Aorta (tissue), 5 donors: Measurements from ENCODE around the gene UBTD1. TPM values are rescaled to one million over a fixed set of nuclear protein-coding genes. Genes with fewer than 3 reads are reported as not detected.
"Not testable (repeated sequence)": the region's sequence is repeated elsewhere in the genome, so short reads cannot be mapped to it uniquely, and the experiment has no call there.

ENCODE experiments used
- ATAC-seq: fragments of 200-7000 bp; cut with Tn5 transposase; one replicate; pipeline ENCODE4 v1.9.1; 2022; ENCODE audit warnings: moderate library complexity; ENCODE audit not compliant: low FRiP score
- DNase-seq, 2 donors: peaks; one replicate each; pipeline ENCODE4 v3.0.0-alpha.2; 2020
- H3K27ac ChIP-seq, 2 donors: one replicate each; pipeline ENCODE4 v1.5.1; 2013; ENCODE audit warnings: low read length in 2 of 2, mild to moderate bottlenecking in 2 of 2, moderate library complexity in 2 of 2, control low read depth in 1 of 2, inconsistent platforms in 1 of 2, low read depth in 1 of 2
- H3K27me3 ChIP-seq, 2 donors: one replicate each; pipeline ENCODE4 v1.6.1; 2013; ENCODE audit warnings: control low read depth in 1 of 2, low read length in 1 of 2, mild to moderate bottlenecking in 1 of 2, moderate library complexity in 1 of 2; ENCODE audit not compliant: insufficient read depth in 2 of 2, control insufficient read depth in 1 of 2
- H3K36me3 ChIP-seq, 2 donors: one replicate each; pipeline ENCODE4 v1.6.1; 2013; ENCODE audit warnings: control low read depth in 1 of 2, low read length in 1 of 2, mild to moderate bottlenecking in 1 of 2; ENCODE audit not compliant: insufficient read depth in 2 of 2, control insufficient read depth in 1 of 2
- H3K4me1 ChIP-seq, 2 donors: one replicate each; pipeline ENCODE4 v1.6.1; 2013; ENCODE audit warnings: low read length in 2 of 2, control low read depth in 1 of 2, mild to moderate bottlenecking in 1 of 2, moderate library complexity in 1 of 2; ENCODE audit not compliant: insufficient read depth in 2 of 2, control insufficient read depth in 1 of 2
- H3K4me3 ChIP-seq, 2 donors: one replicate each; pipeline ENCODE4 v1.5.1; 2013; ENCODE audit warnings: low read length in 2 of 2, control low read depth in 1 of 2, mild to moderate bottlenecking in 1 of 2
- H3K9me3 ChIP-seq: one replicate; pipeline ENCODE4 v1.6.1; 2013; ENCODE audit warnings: mild to moderate bottlenecking, low read length; ENCODE audit not compliant: control insufficient read depth
- WGBS, 2 donors: extraction: QIAGEN DNeasy Blood & Tissue Kit; methylation state at CpG; one replicate each; pipeline ENCODE4 v1.1.7; 2013; 5-methylcytosine and 5-hydroxymethylcytosine counted together
- intact Hi-C, 2 donors: fragments of 100-400 bp; cut with DNase I; formaldehyde crosslinking; loops; one replicate each; pipeline versions ENCODE4 v1.14.2 to v1.15.0; 2022
- polyA plus RNA-seq, 2 donors: library from polyadenylated mRNA; stranded (reverse); fragments of 200-250 nt; gene quantifications; one replicate each; pipeline ENCODE4 v1.2.3, GENCODE V29; 2013
- total RNA-seq, 2 donors: library from RNA; stranded (reverse); fragmentation: NEBNext Ultra II Directional; extraction: Animal tissue kit (Norgen Biotek cat#: 25700); gene quantifications; one replicate each; pipeline ENCODE4 v1.2.1, GENCODE V29; 2021
- donor health status: healthy with polysubstance abuse.
- donor health status: Bipolar disorder and iron deficiency.
- donor health status: DM: no; HTN: no; CAD: no.
- donor health status: DM: no; HTN: no; CAD: no.
- donor health status: DM: yes; HTN: yes; CAD: no.

Gene UBTD1
- total and polyA plus RNA-seq, 4 donors: 10.1 to 18.9 (median 15.4) TPM

- Histone ChIP-seq H3K4me1 (no peaks in the 10 kb centered on the region), H3K27me3 (no peaks in the 10 kb centered on the region), H3K36me3 (no peaks in the 10 kb centered on the region), H3K4me3 (no peak overlapping the region), H3K9me3 (no peaks in the 10 kb centered on the region), H3K27ac (no peak overlapping the region)
- no peak for ATAC-seq
- intact Hi-C loops: loop anchor here in 1 of 2 donors (5.0 kb wide), 1 partner anchor 104 kb away; the partner anchor contains the start of genes EXOSC1 and ZDHHC16
- DNase-seq: peak in 1 of 2 donors; percentile 20
- 89 to 90% methylated on average over 6 of the region's 6 CpGs for WGBS, 2 donors
These were observed 52.5 kb downstream of the UBTD1 start for GRCh38 chr10:97551271-97551670.

GRCh38 chr10:97553575-97554031 lies 54.9 kb downstream of the UBTD1 start:
- Histone ChIP-seq H3K9me3 (no peaks in the 10 kb centered on the region), H3K4me1 (no peaks in the 10 kb centered on the region), H3K4me3 (no peak overlapping the region), H3K36me3 (no peaks in the 10 kb centered on the region), H3K27me3 (no peaks in the 10 kb centered on the region), H3K27ac (no peak overlapping the region)
- ATAC-seq (peak; percentile 92), DNase-seq (peak; percentile 79 to 90)
- intact Hi-C loops: loop anchor here (1.0 to 5.0 kb wide), 4 partner anchors 19 to 106 kb away; partner anchors contain the start of genes EXOSC1 (in 1 of the 2) and ZDHHC16 (in 1 of the 2)
- WGBS, 2 donors: 20% methylated on average over 6 of the region's 6 CpGs

GRCh38 chr10:97554336-97554735 lies 55.6 kb downstream of the UBTD1 start:
- not testable (repeated sequence) for H3K36me3 ChIP-seq, ATAC-seq, H3K4me3 ChIP-seq, H3K9me3 ChIP-seq, H3K27me3 ChIP-seq, H3K4me1 ChIP-seq, H3K27ac ChIP-seq
- WGBS, 2 donors: 94 to 96% methylated on average over 5 of the region's 5 CpGs
- intact Hi-C loops: loop anchor here in 1 of 2 donors (5.0 kb wide), 1 partner anchor 107 kb away; the partner anchor contains the start of genes EXOSC1 and ZDHHC16
- DNase-seq: peak in 1 of 2 donors; percentile 50

- H3K4me1 ChIP-seq, H3K27me3 ChIP-seq, H3K4me3 ChIP-seq, ATAC-seq, intact Hi-C loops, H3K36me3 ChIP-seq, H3K27ac ChIP-seq, H3K9me3 ChIP-seq: not testable (repeated sequence)
- 87 to 97% methylated on average over 7 to 10 of the region's 10 CpGs for WGBS, 2 donors
- peak in 1 of 2 donors; percentile 21 for DNase-seq
These were observed 56.8 kb downstream of the UBTD1 start for GRCh38 chr10:97555541-97555940.

GRCh38 chr10:97560731-97561381 lies 62.1 kb downstream of the UBTD1 start:
- H3K4me1 ChIP-seq, H3K9me3 ChIP-seq, H3K27me3 ChIP-seq, H3K36me3 ChIP-seq, intact Hi-C loops, H3K27ac ChIP-seq, H3K4me3 ChIP-seq, ATAC-seq: not testable (repeated sequence)
- DNase-seq: peak in 1 of 2 donors; percentile 77
- whole genome bisulfite sequencing, 2 donors: 91 to 92% methylated on average over 17 of the region's 17 CpGs

GRCh38 chr10:97561386-97562077 lies 62.8 kb downstream of the UBTD1 start:
- ATAC-seq, H3K27me3 ChIP-seq, intact Hi-C loops, H3K4me3 ChIP-seq, H3K36me3 ChIP-seq, H3K9me3 ChIP-seq, H3K4me1 ChIP-seq, H3K27ac ChIP-seq: not testable (repeated sequence)
- peak in 1 of 2 donors; percentile 9 for DNase-seq
- 82 to 86% methylated on average over 12 of the region's 12 CpGs for WGBS, 2 donors

GRCh38 chr10:97562329-97562728 lies 63.6 kb downstream of the UBTD1 start:
- 98 to 99% methylated on average over 5 of the region's 5 CpGs for WGBS, 2 donors
- H3K36me3 ChIP-seq, intact Hi-C loops, H3K4me1 ChIP-seq, H3K4me3 ChIP-seq, DNase-seq, ATAC-seq, H3K27me3 ChIP-seq, H3K27ac ChIP-seq, H3K9me3 ChIP-seq: not testable (repeated sequence)

- DNase-seq (no peak), ATAC-seq (no peak)
- no peaks in the 10 kb centered on the region for H3K9me3 ChIP-seq
- H3K36me3 ChIP-seq: no peaks in the 10 kb centered on the region
- no peak overlapping the region for H3K4me3 ChIP-seq
- H3K4me1 ChIP-seq: peaks cover 0 to 3% of the 10 kb centered on the region in 2 donors
- intact Hi-C loops: no loop called here
- H3K27me3 ChIP-seq: no peaks in the 10 kb centered on the region
- WGBS, 2 donors: 94 to 97% methylated on average over 4 of the region's 4 CpGs
- H3K27ac ChIP-seq: no peak overlapping the region
These were observed 64.6 kb downstream of the UBTD1 start for GRCh38 chr10:97563337-97563736.
